Measurements from ENCODE around the gene RAB40B.

RAB40B gene

DNA sequence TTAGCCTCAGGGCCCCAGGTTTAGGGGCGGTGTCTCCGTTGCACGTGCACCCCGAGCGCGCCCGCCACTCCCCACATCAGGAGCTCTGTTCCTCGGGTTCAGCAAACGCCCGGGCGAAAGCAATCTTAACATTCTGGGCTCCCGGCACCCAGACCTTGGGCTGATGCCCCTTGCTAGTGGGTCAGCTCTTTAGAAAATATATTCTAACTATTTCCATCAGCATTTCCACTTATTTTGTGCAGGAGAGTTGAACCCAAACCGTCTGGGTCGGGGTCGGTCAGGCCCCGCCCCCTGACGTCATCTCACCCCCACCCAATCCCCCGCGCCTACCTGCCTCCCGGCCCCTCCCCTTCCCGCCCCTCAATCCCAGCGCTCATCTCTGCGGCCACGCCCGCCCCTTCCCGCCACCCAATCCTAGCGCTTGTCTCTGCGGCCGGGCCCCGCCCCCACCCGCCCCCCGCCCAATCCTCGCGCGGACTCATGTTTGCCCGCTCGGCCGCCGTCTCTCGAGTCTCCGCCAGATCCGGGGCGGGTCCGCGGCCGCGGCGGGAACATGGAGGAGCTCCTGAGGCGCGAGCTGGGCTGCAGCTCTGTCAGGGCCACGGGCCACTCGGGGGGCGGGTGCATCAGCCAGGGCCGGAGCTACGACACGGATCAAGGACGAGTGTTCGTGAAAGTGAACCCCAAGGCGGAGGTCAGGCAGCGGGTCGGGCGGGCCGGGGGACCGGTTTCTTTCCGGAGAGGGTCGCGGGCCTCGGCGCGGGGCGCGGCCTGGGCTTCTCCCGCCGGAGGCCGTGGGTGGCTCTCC, 17.9 kb upstream of the RAB40B start, which contains the start of gene FN3KRP:
TSS of gene FN3KRP (plus strand) at position 504 of the 808 bp plus-strand sequence. CDS start at position 554, 50 bp downstream.
- DNase-seq (ENCODE audit: low read depth) = peak; percentile 84

DNA sequence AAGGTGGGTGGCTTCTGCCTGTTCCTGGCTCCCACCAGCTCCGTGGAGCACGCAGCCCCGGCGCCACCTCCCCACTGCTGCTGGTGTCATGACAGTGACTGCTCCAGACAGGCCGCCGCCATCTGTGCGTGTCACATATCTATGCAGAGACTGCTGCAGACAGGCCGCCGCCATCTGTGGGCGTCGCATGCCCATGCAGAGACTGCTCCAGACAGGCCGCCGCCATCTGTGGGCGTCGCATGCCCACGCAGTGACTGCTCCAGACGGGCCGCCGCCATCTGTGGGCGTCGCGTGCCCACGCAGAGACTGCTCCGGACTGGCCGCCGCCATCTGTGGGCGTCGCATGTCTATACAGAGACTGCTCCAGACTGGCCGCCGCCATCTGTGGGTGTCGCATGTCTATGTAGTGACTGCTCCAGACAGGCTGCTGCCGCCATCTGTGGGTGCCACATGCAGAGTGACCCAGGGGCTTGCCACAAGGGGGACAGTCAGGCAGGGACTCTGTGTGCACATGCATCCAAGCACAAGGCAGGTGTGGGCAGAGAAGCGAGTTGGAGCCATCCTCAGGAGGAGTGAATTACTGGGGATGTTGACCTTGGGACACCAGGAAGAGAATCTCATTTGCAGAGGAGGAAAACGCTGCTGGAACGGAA, 14.7 kb upstream of the RAB40B start:
- DNase-seq (ENCODE audit: low read depth) = no peak

GRCh38 chr17:82710499-82711232, 12.2 kb upstream of the RAB40B start:
- DNase-seq (ENCODE audit: low read depth) = no peak

DNA sequence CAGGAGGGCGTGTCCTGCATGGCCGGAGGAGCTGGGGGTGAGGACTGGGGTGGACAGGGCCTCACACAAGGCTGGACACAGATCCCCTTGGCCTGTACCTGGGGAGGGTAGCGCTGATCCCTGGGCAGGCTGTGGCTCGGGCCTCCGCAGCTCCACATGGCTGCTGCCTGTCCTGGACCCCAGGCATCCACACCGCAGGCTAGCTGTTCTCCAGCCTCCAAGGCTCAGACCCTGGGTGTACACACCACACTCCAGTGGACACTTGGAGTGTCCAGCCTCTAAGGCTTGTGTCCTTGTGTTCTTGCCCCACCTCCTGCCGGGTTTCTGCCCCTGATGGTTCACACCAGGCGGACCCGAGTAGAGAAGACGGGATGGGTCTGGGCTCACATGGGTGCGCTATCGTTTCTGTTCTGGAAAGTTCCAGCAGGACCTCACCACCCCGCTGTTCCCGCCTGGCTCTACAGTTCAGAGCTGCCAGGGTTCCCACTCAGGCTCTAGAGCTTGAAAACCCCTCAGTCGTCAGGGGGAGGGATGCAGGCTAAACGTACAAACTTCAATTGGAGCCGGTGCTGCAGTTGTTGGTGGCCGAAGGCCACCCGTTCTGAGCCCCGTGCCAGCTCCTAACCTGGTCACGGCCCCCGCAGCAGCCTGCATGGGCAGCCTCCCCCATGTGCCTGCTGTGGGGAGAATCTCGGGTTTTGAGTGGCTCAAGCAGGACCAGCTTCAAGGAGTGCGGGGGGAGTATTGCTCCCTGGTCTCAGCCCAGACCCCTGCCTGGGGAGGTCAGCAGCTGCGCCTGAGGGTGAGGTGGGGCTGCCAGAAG, 11.4 kb upstream of the RAB40B start:
- no peak for DNase-seq (ENCODE audit: low read depth)

GRCh38 chr17:82709024-82709675, 10.7 kb upstream of the RAB40B start:
- no peak for DNase-seq (ENCODE audit: low read depth)

GRCh38 chr17:82705756-82706155, 7.3 kb upstream of the RAB40B start:
- DNase-seq (ENCODE audit: low read depth) = no peak

- DNase-seq (ENCODE audit: low read depth) = no peak
These were observed 6.4 kb upstream of the RAB40B start for GRCh38 chr17:82704886-82705285.

- DNase-seq (ENCODE audit: low read depth) = no peak
These were observed 5.7 kb upstream of the RAB40B start for GRCh38 chr17:82703935-82704865.

- no peak for DNase-seq (ENCODE audit: low read depth)
These were observed 4.7 kb upstream of the RAB40B start for GRCh38 chr17:82703036-82703745.

GRCh38 chr17:82702231-82702927, 3.9 kb upstream of the RAB40B start:
- no peak for DNase-seq (ENCODE audit: low read depth)

DNA sequence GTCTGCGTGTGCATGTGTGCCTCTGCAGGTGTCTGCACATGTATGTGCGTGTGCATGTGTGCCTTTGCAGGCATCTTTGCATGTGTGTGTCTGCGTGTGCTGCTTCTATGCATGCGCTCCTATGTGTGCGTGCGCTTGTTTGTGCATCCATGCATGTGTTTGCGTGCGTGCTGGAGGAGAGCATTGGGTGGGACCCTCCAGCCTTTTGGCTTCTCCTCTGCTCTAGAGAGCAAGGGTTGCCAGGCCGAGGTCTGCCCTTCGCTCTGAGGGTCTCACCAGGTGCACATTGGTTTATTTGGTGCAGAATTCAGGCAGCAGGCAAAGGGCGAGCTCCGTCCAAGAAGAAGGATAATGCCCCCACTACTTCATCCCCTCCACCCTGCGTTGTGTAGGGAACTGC, 1.1 kb upstream of the RAB40B start:
- no peak for DNase-seq (ENCODE audit: low read depth)

GRCh38 chr17:82698974-82699442, 510 bp upstream of the RAB40B start:
- DNase-seq (ENCODE audit: low read depth) = no peak

- DNase-seq (ENCODE audit: low read depth) = no peak
These were observed 762 bp downstream of the RAB40B start for GRCh38 chr17:82697808-82698064.

GRCh38 chr17:82696916-82697807, 1.3 kb downstream of the RAB40B start:
- DNase-seq (ENCODE audit: low read depth) = no peak

DNA sequence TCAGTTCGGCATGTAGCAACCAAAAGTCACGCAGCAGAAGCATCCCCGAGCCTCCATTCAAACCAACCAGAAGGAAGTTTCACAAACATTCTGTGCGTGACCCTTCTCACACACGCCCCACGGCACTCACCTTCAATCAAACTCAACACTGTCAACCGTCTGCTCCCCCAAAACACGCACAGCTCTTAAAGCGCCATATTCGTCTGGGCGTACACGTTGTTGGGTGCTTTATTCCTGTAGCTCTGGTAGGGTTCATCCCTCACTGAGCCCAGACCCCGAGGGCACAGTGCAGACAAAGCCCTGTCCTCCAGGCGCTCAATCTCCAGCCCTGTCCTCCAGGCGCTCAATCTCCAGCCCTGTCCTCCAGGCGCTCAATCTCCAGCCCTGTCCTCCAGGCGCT, 2.2 kb downstream of the RAB40B start:
- DNase-seq (ENCODE audit: low read depth) = no peak

- no peak for DNase-seq (ENCODE audit: low read depth)
These were observed 3.9 kb downstream of the RAB40B start for GRCh38 chr17:82694647-82695046.

DNA sequence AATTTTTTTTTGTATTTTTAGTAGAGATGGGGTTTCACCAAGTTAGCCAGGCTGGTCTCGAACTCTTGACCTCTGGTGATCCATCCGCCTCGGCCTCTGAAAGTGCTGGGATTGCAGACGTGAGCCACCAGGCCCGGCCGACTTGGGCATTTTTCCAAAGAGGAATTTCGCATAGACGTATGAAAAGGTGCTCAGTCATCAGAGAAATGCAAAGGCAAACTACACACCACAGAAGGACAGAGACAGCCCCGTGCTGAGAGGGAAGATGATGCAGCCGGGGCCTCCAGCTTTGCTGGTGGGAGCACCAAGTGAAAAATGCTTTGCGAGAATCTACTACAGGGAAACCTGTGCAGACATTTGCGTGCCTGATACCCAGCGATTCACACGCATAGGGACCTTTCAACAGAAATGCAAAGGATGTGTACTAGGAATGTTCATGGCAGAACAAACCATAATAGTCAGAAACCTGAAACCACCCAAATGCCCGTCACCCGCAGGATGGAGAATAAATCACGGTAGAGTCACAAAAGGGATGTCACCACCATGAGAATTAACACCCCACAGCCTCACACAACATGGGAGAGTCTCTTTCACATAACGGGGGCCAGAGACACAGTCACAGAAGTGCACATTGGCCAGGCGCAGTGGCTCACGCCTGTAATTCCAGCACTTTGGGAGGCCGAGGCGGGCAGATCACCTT, 5.2 kb downstream of the RAB40B start:
- DNase-seq (ENCODE audit: low read depth) = no peak
